GM19025 (cell line): ENCODE data around the gene GNRH2.
"Not testable (repeated sequence)": the region's sequence is repeated elsewhere in the genome, so short reads cannot be mapped to it uniquely, and the experiment has no call there.

ENCODE experiments used
- ATAC-seq: cut with Tn5 transposase; IDR thresholded peaks from one replicate; pipeline ENCODE4 v1.9.1; 2021; ENCODE audit warnings: mild to moderate bottlenecking, low read depth, moderate library complexity; ENCODE audit not compliant: unreplicated experiment

Gene GNRH2, protein sequence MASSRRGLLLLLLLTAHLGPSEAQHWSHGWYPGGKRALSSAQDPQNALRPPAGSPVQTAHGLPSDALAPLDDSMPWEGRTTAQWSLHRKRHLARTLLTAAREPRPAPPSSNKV

DNA sequence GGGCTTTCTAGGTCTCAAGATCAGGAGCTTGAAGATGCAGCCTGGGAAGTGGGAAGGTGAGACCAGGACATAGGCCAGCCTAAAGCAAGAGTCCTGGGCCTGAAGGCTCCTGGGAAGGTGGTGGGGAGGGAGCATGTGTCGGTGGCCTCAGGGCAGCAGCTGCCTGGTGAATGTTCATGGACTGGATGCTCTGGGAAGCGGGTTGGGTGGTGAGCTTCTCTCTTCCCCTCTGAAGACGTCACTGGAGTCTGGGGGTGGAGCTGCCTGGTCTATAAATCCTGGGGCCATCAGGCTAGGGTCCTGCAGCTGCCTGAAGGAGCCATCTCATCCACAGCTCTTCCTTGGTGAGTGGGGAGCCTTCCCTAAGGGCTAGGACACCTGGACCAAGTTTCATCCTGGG lies at the start of gene GNRH2:
Gene GNRH2 (plus strand): TSS at position 301 of the 400 bp plus-strand sequence. CDS start 793 bp downstream, outside the sequence.
- ATAC-seq = no peak

DNA sequence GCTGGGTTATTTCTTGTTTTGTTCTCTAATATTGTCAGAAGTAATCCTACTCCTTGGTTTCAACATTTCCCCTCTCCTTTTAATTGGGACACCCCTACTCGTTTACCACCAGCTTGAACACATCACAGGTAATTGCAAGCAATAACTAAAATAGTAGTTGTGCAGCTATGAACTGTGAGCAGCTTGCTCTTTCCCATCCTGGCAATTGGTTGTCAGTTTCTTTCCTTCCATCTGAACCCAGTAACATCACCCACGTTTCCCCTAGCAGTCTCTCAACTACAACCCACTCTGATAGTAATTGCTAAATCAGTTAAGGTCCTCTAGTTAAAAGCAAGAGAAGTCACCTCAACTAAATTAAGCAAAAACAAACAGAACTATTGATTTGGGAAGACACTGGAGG lies 47.6 kb upstream of the GNRH2 start:
- ATAC-seq = no peak

DNA sequence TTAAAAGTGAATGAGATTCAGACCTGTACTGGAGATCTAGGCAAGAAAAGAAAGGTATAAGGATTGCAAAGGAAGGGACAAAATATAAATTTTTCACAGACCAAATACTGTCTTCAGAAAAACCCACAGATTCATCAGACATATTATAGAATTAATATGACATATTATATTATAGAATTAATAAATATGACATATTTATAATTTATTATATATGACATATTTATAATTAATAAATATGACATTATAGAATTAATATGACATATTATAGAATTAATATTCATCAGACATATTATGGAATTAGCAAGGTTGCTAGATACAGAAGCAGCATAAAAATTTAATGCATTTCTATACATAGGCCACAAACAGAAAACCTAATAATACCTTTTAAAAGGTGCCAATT lies 44.7 kb upstream of the GNRH2 start:
- no peak for ATAC-seq

DNA sequence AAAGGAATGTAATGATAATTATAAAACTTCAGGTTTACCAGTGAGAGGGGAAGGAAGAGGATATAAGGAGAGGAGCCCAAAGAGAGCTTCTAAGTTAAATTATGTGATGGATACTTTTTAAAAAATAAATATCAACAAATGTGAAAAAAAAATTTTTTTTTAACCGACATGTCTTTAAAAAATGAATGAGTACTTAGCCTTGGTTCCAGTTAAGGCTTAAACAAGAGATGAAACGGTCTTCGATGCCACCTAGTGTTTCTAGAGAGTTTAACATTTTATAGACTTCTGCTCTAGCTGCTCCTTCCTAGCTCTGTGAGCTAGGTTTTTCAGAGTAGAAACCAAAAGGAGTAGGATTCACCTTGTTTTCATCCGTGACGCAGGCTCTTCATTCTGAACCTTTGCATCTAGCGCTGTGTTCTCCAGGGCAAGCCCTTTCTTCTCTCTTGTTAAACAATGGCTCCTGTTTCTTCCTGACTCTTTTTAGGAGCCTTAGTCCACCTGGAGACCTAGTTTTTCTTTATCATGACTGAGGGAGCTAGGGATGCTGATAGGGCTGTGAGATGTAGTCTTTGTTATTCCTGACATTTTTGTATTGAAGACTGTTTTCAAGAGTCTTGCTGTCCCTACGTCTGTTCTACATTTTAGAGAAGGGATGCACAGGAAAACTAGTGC lies 42.4 kb upstream of the GNRH2 start:
- no peak for ATAC-seq

DNA sequence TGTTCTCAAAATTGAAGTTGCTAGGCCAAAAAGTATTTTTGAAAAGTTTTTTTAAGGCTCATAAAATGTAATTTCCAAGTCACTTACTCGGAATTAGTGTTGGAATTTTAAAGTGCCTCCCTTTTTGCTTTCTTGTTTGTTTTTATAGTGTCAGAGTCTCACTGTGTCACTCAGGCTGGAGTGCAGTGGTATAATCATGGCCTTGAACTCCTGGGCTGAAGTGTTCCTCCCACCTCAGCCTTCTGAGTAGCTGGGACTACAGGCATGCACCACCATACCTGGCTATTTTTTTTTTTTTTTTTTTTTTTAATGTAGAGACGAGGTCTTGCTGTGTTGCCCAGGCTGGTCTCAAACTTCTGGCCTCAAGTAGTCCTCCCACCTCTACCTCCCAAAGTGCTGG lies 40.0 kb upstream of the GNRH2 start:
- no peak for ATAC-seq

DNA sequence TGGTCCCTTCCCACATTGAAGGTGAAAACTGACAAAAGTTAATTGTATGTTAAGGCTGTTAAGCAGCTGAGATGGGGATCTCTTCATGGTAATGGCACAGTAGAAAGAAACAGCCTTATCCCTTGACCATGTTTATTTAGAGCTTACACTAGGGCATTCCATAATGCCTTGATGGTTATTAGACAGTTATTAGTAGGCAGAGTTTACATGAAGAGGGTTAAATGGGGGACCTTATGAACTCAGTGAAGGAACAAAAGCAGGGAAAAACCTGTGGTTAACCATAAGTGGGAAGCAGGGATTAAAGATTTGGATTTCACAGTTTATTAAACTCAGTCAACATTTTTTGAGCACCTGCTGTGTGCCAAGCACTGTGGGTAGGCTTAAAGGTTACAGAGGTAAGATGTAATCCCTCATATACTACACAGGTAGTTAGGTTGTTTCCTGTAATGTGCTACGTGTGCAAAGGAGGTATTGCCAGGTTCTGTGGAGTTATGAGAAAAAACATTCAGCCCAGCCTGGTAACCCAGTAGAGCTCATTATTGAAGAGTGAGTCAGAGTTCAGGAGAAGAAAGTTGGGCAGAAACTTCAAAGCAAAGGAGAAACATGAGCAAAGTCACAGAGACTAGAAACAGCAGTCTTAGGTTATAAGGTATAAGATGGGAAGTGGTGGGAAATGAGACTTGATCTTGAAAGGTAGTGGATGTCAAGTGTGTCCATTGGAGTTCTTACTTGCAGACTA lies 32.3 kb upstream of the GNRH2 start:
- no peak for ATAC-seq

DNA sequence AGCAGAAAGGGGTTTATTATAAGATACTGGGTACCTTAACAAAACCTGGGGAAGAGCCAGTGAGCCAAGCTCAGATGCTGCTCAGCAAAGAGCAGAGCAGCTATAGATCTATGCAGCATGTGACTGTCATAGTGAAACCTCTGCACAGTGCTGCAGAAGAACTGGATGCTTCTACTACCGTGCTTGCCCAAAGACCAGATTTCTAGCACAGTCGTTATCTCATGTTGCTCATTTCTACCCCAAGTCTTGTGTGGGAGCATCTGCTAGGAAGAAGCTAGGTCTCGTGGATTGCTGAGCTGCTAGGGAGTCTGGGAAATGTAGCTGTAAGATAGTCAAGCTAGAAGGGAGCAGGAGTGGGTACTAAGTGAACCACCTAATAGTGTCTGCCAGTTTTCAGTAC lies 31.7 kb upstream of the GNRH2 start:
- no peak for ATAC-seq

DNA sequence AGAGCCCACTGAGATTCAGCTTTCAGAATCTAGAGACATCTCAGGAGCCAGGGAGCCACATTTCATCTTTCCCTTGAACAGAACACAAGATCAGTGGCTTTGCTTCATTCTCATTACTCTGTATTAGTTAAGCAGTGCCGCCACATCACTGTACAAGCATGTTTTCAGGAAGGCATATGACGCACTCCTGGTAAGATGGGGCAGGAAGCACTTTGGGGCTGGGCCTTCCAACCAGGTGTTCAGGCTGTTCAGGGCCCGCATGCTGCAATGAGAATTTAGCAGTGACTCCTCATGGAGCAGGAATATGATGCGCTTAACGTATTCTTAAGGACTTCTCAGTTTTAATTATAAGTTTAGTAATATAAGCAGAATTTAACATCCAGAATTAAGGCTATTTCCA lies 29.7 kb upstream of the GNRH2 start:
- no peak for ATAC-seq

DNA sequence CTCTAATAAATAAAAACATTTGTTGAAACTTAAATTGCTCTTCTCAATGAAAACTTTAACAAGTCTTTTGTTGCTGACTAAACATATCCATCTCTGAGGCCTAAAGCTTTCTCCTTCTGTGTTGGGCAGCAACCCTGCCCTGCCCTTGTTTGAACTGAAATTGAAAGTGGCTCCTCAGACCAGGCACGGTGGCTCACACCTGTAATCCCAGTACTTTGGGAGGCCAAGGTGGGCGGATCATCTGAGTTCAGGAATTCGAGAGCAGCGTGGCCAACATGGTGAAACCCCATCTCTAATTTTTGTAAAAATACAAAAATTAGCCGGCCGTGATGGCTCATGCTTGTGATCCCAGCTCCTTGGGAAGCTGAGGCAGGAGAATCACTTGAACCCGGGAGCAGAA lies 29.2 kb upstream of the GNRH2 start:
- ATAC-seq = no peak

DNA sequence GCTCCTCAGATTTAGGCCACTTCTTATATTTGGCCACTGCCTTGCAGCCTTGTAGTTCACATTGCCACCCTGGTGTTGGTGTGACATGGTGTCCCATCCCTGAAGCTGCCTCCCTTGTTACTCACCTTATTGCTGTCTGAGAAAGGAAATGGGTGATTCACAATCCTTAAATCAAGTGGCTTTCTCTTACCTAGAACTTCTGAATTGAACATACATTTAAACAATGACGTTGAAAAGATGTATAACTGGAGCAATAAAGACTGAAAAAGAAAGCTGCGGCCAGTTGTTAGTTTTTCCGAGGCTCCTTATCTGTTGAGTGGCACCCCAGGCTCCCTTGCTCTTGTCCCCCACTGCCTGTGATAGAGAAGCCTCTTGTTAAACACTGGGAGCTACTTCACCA lies 28.8 kb upstream of the GNRH2 start:
- ATAC-seq = no peak

DNA sequence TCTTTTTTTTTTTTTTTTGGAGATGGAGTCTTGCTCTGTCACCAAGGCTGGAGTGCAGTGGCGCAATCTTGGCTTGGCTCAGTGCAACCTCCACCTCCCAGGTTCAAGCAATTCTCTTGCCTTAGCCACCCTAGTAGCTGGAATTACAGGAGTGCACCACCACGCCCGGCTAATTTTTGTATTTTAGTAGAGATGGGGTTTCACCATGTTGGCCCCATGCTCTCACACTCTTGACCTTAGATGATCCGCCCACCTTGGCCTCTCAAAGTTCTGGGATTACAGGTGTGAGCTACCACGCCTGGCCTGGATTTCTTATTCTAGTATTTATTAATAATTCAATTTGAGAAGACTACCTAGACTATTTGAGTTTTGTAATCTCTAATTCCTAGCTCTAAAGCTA lies 28.1 kb upstream of the GNRH2 start:
- ATAC-seq = not testable (repeated sequence)

DNA sequence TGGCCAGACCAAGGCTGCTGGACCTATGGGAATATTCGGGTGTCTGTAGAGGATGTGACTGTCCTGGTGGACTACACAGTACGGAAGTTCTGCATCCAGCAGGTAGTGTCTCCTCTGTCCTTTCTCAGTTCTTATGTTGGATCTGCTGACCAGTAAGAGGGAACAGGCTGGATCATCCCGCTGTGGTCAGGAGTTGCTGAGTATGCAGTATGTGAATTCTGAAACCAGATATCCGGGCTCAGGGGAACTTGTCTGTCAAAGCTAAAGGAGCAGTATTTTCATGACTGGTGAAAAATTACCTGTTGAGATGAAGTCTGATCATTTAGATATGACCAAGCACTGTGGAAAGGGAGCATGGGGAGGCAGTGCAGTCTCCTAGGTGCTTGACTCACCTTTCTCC lies 22.1 kb upstream of the GNRH2 start:
- ATAC-seq = no peak

DNA sequence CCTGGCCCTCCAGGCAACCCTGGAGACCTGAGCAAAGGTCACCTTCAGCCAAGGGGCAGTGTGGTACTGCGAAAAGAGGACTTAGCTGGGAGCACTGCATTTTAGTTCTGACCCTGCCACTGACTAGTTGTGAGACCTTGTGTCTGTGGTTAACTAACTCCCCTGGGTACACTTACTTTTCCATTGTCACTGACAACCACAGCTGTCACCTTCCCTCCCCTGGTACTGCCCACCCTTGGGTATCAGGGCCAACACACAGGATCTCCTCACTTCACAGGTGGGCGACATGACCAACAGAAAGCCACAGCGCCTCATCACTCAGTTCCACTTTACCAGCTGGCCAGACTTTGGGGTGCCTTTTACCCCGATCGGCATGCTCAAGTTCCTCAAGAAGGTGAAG lies 21.6 kb upstream of the GNRH2 start:
- ATAC-seq = no peak

DNA sequence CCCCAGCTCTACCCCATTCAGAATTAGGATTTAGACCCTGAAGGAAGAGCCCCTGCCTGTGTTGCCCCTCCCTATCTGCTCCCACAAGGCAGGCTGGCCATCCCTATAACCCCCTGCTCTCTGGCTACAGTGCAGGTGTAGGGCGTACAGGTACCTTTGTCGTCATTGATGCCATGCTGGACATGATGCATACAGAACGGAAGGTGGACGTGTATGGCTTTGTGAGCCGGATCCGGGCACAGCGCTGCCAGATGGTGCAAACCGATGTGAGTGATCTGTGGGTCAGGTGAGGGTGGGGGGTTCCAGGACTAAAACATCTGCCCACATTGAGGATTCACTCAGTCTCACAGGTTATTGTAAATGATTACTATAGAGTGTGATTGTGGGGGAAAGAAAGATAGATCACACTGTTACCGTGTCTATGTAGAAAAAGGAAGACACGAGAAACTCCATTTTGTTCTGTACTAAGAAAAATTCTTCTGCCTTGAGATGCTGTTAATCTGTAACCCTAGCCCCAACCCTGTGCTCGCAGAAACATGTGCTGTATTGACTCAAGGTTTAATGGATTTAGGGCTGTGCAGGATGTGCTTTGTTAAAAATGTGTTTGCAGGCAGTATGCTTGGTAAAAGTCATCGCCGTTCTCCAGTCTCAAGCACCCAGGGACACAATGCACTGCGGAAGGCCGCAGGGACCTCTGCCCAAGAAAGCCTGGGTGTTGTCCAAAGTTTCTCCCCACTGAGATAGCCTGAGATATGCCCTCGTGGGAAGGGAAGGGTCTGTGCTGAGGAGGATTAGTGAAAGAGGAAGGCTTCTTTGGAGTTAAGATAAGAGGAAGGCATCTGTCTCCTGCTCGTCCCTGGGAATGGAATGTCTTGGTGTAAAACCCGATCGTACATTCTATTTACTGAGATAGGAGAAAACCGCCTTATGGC lies 20.6 kb upstream of the GNRH2 start:
- ATAC-seq = not testable (repeated sequence)

DNA sequence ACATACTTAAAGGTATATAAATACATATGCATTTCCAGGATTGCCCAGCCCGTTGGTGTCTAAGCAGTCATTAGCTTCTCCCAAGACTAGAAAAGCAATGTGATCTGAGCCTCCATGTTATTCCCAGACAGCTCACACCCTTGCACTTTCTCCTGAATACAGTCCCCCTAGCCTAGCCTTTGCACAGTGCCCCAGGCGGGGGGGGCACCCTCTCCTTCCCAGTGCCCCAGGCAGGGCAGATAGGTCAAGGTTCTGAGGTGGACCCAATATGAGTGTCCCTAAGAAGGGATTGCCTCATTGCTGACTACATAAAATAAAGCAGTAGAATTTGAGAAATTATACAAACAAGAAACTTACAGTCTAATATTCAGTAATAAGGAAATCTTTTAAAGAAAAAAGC lies 15.4 kb upstream of the GNRH2 start:
- no peak for ATAC-seq

DNA sequence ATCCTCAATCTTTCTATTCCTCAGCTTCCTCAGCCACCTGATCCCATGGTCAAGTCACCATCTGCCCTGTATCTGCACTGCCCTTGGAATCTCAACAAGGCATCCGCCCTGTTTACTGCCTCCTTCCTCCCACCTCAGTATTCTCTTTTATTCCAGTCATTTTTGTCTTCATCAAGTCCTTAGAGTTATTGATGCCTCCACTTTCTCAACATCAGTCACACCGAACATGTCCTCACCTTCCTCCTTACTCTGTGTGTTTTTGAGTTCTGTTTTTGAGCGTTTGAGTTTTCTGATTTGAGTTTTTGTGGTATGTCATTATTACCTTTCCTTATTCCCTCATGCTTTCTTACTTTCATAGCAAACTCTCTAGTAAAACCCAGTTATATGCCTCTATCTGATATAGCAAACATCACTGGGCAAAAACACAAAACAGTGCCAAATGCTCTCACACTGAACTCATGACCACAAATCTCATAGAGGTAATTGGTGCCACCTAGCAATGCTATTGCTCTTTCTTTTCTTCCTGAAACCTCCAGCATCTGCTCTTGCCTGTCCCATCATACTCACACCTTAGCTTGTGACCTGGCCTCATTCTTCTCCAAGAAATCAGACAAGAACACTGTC lies 11.8 kb upstream of the GNRH2 start:
- ATAC-seq = no peak

DNA sequence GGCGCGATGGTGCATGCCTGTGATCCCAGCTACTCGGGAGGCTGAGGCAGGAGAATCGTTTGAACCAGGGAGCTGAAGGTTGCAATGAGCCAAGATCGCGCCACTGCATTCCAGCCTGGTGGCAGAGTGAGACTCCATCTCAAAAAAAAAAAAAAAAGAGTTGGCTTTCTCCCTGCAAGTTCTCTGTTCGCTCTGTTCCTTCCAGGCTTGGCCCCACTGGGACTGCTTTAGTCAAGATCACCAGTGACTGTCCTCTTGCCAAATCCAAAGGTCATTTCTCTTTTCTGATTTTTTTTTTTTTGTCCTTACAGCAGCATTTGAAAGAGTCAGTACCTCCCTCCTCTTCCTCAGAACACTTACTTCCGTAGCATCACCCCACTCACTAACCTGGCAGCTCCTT lies 10.8 kb upstream of the GNRH2 start:
- ATAC-seq = no peak

DNA sequence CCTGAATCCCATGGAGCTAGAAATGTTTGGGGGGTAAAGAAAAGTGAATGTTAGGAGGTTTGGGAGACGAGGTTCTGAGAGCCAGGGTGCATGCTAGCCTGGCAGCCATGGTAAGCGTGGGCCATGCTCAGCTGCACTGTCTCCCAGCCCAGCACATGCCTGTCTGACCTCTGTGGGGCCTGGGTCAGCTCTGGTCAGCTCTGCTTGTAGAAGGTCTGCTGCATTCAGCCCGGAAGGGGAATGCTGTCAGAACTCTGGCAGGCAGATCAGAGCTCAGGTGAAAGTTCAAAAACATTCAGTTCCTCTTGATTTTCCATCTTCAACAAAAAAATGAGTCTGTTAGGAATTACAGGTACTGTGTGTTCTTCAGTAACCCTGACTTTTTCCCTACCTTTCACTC lies 5.8 kb upstream of the GNRH2 start:
- ATAC-seq = no peak

DNA sequence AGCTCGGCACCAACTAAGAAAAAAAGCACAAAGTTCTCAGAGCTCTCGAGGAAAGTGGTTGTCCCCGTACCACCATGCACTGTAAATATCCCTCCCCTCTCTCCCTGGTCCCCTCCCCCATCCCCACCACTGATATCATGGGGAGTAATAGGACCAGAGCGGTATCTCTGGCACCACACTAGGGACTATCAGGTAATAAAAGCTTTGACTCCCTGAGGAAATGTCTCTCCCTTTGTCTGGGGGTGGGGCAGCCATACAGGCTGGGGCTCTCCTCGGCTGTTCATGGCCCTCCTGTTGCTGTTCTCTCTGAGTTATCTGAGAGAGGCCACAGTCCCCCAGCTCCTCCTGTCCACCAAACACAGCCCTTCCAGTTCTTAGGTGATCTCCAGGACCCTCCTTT lies 5.0 kb upstream of the GNRH2 start:
- ATAC-seq = no peak

DNA sequence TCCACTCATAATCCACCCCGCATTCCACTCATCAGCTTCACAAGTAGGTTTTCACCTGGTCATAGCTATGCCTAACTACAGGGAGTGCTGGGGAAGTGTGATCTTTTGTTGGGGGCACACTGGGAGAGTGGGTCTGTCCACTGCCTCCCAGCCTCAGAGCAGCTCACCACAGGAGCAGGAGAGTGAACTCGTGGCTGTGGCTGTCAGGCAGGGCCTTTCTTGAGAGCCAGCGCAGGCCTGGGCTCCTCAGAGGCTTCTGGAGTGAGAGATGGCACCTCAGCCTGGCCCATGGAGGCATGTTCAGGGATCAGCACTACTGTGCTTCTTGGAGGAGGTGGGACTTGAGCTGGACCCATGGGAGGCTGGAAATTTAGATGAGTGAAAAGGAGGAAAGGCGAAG lies 4.0 kb upstream of the GNRH2 start:
- no peak for ATAC-seq

DNA sequence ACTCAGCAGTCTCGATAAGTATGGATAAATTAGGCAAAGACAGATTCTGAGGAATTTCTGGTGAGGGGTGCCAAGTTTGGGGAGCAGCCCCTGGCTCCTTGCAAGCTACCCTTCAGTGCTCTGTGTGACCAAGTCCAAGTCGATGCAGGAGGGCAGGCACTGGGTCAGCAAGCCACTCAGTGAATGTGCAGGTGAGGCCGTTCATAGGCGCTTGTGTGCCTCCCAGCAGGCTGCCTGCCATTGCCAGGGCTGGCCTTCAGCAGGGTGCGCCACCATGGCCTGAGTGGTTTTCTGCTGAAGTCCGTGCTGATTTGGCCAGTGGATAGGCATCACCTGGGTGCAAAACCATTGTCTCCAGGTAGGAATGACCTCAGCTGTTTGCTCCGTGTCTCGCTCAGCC lies 3.3 kb upstream of the GNRH2 start:
- no peak for ATAC-seq
